ENCODE measurements around the gene KLHL35.

KLHL35 gene

DNA sequence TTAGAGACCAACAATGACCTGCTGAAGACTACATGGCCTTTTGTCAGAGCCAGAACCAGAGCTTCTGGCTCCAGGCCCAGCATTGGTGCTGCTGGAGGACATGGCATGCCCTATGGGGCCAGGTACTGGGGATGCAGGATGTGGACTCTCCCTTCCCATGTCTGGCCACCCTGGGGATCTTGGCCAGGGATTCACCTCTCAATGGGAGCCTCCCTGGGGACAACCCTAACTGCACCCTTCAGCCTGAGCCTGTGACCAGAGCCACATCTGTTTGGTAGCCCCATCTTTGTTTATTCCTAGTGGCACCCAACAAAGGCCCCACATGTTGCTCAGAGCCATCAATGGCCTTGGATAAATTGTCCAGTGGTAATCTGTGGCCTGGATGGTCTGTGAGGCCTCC, 5.8 kb downstream of the KLHL35 start:
- TF ChIP-seq, protein P1, sequence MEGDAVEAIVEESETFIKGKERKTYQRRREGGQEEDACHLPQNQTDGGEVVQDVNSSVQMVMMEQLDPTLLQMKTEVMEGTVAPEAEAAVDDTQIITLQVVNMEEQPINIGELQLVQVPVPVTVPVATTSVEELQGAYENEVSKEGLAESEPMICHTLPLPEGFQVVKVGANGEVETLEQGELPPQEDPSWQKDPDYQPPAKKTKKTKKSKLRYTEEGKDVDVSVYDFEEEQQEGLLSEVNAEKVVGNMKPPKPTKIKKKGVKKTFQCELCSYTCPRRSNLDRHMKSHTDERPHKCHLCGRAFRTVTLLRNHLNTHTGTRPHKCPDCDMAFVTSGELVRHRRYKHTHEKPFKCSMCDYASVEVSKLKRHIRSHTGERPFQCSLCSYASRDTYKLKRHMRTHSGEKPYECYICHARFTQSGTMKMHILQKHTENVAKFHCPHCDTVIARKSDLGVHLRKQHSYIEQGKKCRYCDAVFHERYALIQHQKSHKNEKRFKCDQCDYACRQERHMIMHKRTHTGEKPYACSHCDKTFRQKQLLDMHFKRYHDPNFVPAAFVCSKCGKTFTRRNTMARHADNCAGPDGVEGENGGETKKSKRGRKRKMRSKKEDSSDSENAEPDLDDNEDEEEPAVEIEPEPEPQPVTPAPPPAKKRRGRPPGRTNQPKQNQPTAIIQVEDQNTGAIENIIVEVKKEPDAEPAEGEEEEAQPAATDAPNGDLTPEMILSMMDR (IDR thresholded peaks at IDR 0.05; ENCODE audit: low read depth, low read length), result no peak
- no peak for DNase-seq (ENCODE audit: extremely low read depth, low read depth)

DNA sequence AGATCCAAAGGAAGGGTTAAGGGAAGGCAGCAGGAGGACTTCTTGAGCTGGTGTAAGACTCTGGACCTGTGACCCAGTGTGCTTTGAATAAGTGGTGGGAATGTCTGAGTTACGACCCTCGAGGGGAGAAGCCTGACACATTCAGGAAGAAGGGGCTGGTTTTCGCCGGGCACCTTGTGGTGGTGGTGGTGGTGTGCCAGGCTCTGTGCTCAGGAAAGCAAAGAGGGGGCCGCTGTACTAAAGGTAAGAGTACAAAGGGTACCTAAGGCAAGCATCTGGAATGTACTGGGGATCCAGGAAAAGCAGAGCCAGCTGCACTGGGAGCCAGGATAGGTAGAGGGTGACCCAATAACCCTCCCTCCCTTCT, 6.3 kb downstream of the KLHL35 start:
- TF ChIP-seq, protein P1 (IDR thresholded peaks at IDR 0.05; ENCODE audit: low read depth, low read length), result no peak
- DNase-seq (ENCODE audit: extremely low read depth, low read depth), result no peak

DNA sequence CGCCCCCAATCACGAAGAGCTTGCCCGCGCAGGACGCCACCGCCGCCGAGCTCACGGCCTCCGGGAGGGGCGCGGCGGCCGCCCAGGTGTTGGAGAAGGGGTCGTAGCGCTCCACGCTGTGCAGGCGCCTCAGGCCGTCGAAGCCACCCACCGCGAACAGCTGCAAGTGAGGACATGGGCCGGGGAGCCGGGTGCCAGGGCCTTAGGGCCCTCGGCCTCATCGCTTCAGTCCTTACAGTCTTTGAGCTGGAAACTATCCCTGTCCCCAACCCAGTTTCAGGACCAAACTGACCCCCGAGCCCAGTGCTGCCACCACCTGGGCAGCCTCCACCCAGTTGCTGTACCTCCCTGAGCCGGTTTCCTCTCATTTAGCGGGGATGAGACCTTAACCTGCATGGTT, 7.6 kb downstream of the KLHL35 start:
- TF ChIP-seq, protein P1 (IDR thresholded peaks at IDR 0.05; ENCODE audit: low read depth, low read length), result peak; percentile 18
- no peak for DNase-seq (ENCODE audit: extremely low read depth, low read depth)

DNA sequence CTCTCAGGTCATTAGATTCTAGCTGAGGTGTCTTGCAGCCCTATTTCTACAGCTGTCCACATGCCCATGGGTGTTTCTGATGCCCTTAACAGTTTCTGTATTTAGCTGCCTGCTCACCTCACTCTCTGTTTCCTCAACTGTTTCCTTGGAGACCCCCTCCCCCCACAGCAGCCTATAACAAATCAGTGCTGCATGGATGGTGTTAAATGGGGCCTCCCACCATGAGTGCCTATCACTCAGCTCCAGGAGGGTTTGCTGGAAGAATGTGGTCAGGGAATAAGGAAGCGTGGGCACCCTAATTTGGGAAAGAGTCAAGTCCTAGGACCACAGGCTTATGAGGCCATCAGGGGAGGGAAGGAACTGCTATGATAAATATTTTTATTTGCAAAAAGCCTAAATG, 8.6 kb downstream of the KLHL35 start:
- DNase-seq (ENCODE audit: extremely low read depth, low read depth), result no peak
- TF ChIP-seq, protein P1 (IDR thresholded peaks at IDR 0.05; ENCODE audit: low read depth, low read length), result no peak

DNA sequence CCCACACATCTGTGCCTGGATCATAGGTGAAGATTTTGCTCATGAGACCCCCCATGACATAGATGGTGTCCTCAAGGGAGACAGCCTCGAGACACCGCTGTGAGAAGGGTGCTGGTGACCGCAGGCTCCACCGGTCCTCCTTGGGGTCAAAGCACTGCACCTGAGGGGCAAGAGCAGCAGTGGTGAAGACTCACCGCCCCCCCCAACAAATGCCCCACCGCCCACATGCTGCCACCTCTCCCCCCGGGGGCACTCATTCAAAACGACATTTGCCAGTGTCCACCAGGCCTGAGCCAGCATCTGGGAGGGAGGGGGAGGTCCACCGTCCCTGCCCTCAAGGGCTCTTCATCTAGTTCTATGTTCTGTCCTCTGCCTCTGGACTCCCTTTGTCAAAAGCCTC, 9.3 kb downstream of the KLHL35 start:
- TF ChIP-seq, protein P1 (IDR thresholded peaks at IDR 0.05; ENCODE audit: low read depth, low read length), result no peak
- DNase-seq (ENCODE audit: extremely low read depth, low read depth), result no peak

DNA sequence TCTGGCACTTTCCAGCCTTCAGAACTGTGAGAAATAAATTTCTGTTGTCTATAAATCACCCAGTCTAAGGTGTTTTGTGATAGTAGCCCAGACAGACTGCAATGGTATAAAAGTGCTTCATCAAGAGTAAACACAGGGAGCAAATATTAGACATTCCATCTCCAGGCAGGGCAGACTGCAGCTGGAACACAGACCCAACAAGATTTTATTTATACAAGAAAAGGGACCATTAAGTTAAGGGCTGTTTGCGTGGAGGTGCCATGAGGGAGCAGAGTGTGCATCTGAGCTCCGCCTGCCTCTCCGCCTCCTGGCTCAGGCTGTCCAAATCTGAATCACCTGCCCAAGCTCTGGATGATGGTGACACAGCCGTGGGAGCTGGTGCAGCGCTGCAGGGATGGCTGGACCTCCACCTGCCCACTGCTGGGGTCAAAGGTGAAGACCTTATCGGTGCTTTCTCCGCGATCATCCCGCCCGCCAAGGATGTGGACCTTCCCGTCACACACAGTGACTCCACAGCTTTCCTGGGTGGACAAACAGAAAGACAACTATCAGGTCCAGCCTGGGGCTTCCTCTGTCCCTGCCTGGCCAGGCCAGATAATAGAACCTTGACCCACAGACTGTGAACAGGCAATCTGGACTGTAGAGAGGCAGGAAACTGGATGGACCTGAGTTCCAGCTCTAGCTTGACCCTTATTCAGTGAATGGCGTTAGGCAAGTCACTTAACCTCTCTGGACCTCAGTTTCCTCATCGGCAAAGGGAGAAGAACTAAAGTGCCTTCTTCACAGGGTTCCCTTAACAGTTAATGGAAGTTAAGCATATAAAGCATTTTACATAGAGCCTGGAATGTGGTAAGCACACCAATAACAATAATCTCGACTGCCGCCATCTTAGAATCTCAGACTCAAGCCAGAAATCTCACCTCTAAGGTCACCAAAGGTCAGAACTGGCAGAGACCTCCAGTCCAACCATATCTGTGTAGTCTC, 10.5 kb downstream of the KLHL35 start:
- DNase-seq (ENCODE audit: extremely low read depth, low read depth), result no peak
- TF ChIP-seq, protein P1 (IDR thresholded peaks at IDR 0.05; ENCODE audit: low read depth, low read length), result no peak

DNA sequence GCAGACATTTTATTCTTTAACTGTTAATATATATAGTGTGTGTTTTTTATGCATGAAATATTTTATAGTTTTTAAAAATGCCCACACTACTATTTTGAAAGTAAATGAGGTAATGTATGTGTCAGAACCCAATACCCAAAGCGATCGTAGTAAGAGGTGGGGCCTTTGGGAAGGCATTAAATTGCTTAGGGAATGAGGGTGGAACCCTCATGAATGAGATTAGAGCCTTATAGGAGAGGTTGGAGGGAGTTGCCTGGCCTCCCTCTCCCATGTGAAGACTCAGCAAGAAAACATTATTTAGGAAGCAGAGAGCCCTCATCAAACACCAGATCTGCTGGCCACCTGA, 11.1 kb downstream of the KLHL35 start:
- no peak for DNase-seq (ENCODE audit: extremely low read depth, low read depth)
- TF ChIP-seq, protein P1 (IDR thresholded peaks at IDR 0.05; ENCODE audit: low read depth, low read length), result no peak
